Neural cell (in vitro differentiated cells): ENCODE data around the gene NT5C2.

Source experiments
- EP300 ChIP-seq: fragments of 450-650 bp; conservative IDR thresholded peaks from 2 replicates; pipeline ENCODE4 v1.6.1; 2014; ENCODE audit warnings: antibody characterized with exemption, mild to moderate bottlenecking, moderate library complexity; ENCODE audit not compliant: poor library complexity, severe bottlenecking
- EZH2 ChIP-seq: fragments of 200-600, 300-800 bp; shearing (Covaris generic), sonication (generic); IDR thresholded peaks from 2 replicates; pipeline ENCODE4 v1.6.1; 2014; ENCODE audit warnings: antibody characterized with exemption, low read length, borderline replicate concordance, mild to moderate bottlenecking; ENCODE audit not compliant: insufficient read depth, poor library complexity, severe bottlenecking
- TF ChIP-seq, protein P1 (sequence below): fragments of 450-650 bp; IDR thresholded peaks from 2 replicates; pipeline ENCODE4 v1.5.1; 2014; ENCODE audit warnings: antibody characterized with exemption, mild to moderate bottlenecking, moderate library complexity; ENCODE audit not compliant: poor library complexity, severe bottlenecking

DNA sequence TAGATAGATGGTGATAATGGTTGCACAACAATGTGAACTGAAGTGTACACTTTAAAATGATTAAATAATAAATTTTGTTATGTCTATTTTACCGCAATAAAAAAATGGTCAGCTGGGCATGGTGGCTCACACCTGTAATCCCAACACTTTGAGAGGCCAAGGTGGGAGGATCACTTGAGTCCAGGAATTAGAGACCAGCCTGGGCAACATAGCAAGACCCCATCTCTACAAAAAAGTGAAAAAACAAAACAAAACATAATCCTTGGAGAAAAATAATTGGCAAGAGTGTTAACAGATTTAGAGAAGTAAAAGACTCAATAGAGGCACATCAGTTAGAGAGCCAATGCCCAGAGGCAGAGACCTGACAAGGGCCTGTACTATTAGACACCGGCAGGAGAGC is 42.7 kb upstream of the NT5C2 start:
- TF ChIP-seq EZH2 (no peak), EP300 (no peak)
- TF ChIP-seq, protein P1, sequence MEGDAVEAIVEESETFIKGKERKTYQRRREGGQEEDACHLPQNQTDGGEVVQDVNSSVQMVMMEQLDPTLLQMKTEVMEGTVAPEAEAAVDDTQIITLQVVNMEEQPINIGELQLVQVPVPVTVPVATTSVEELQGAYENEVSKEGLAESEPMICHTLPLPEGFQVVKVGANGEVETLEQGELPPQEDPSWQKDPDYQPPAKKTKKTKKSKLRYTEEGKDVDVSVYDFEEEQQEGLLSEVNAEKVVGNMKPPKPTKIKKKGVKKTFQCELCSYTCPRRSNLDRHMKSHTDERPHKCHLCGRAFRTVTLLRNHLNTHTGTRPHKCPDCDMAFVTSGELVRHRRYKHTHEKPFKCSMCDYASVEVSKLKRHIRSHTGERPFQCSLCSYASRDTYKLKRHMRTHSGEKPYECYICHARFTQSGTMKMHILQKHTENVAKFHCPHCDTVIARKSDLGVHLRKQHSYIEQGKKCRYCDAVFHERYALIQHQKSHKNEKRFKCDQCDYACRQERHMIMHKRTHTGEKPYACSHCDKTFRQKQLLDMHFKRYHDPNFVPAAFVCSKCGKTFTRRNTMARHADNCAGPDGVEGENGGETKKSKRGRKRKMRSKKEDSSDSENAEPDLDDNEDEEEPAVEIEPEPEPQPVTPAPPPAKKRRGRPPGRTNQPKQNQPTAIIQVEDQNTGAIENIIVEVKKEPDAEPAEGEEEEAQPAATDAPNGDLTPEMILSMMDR, result no peak
